ENCODE results near the gene LFNG.

LFNG gene

GRCh38 chr7:2513702-2514101 is 5.9 kb upstream of the LFNG start:
- H3K9ac ChIP-seq (ENCODE audit: low read depth, low read length), result no peak overlapping the region
- peaks cover 10% of the 10 kb centered on the region for H3K27me3 ChIP-seq (ENCODE audit: insufficient read depth, low read length)
- H3K4me3 ChIP-seq (ENCODE audit: low read length), result no peak overlapping the region
- H3K4me1 ChIP-seq (ENCODE audit: insufficient read depth, low read length), result peaks cover 19% of the 10 kb centered on the region
- 87% methylated on average over 7 of the region's 7 CpGs for WGBS
- H3K27ac ChIP-seq (ENCODE audit: low read depth, low read length), result no peak overlapping the region
- H3K9me3 ChIP-seq (ENCODE audit: insufficient read depth, low read depth, low read length), result no peaks in the 10 kb centered on the region
- H3K36me3 ChIP-seq (ENCODE audit: insufficient read depth, low read length), result no peaks in the 10 kb centered on the region

DNA sequence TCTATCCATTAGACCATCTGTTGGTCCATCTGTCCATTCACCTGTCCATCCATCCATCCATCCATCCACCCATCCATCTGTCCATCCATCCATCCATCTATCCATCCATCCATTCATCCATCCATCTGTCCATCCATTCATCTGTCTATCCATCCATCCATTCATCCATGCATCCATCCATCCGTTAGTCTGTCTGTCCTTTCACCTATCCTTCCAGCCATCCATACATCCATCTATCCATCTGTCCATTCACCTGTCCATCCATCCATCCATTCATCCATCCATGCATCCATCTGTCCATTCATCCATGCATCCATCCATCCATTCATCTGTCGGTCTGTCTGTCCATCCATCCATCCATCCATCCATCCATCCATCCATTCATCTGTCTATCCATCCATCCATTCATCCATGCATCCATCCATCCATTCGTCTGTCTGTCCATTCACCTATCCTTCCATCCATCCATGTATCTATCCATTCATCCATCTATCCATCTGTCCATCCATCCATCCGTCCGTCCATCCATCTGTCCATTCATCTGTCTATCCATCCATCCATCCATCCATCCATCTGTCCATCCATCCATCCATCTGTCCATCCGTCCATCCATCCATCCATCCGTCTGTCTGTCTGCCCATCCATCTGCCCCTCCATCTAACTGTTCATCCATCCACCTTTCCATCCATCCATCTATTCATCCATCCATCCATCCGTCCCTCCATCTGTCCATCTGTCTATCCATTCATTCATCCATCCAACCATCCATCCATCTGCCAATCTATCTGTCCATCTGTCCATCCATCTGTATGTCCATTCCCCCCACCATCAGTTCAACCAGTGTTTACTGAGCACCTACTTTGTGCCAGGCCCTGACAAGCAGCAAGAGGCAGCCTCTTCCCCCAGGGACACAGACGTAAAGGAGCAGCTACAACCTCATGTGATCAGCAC is 4.8 kb upstream of the LFNG start:
- no peaks in the 10 kb centered on the region for H3K9me3 ChIP-seq (ENCODE audit: insufficient read depth, low read depth, low read length)
- WGBS, result 92% methylated on average over 9 of the region's 9 CpGs
- H3K36me3 ChIP-seq (ENCODE audit: insufficient read depth, low read length), result no peaks in the 10 kb centered on the region
- no peak overlapping the region for H3K9ac ChIP-seq (ENCODE audit: low read depth, low read length)
- H3K4me3 ChIP-seq (ENCODE audit: low read length), result no peak overlapping the region
- peaks cover 19% of the 10 kb centered on the region for H3K4me1 ChIP-seq (ENCODE audit: insufficient read depth, low read length)
- H3K27ac ChIP-seq (ENCODE audit: low read depth, low read length), result no peak overlapping the region
- peaks cover 16% of the 10 kb centered on the region for H3K27me3 ChIP-seq (ENCODE audit: insufficient read depth, low read length)

DNA sequence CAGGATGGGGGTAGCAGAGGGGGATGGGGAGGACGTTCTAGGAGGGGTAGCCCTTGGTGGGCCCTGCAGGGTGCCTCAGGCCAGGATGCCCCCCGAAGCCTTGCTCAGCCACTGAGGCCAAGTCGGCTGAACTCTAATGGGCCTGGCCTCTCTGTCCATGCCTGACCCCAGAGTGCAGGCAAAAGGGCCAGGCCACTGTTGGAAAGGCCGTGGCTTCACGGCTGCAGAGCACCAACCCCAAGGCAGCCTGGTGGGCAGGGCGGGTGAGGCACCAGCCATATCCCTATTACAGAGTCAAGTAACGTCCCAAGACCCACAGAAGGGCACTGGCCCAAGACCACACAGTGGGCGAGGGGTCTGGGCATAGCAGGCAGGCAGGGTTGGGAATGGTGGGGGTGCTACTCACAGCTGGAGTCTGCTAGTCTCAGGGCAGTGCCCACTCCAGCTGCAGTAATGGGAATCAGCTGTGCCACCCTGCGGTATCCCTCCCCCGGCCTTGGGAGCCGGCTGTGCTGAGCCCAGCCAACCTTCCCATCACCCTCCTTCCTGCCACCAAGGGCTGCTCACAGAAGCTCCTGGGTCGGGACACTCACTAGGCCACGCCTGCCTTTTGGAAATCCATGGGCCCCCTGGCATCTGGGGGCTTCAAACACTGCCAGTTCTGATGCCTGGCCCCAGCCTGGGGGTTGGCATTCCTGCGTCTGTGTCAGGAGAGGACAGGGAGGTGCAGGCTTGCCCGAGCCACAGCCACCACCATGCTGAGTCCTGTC is 4.0 kb upstream of the LFNG start:
- no peaks in the 10 kb centered on the region for H3K9me3 ChIP-seq (ENCODE audit: insufficient read depth, low read depth, low read length)
- H3K4me3 ChIP-seq (ENCODE audit: low read length), result no peak overlapping the region
- H3K27me3 ChIP-seq (ENCODE audit: insufficient read depth, low read length), result peaks cover 22% of the 10 kb centered on the region
- H3K4me1 ChIP-seq (ENCODE audit: insufficient read depth, low read length), result peaks cover 19% of the 10 kb centered on the region
- no peak overlapping the region for H3K27ac ChIP-seq (ENCODE audit: low read depth, low read length)
- 90% methylated on average over 15 of the region's 15 CpGs for WGBS
- H3K36me3 ChIP-seq (ENCODE audit: insufficient read depth, low read length), result no peaks in the 10 kb centered on the region
- H3K9ac ChIP-seq (ENCODE audit: low read depth, low read length), result no peak overlapping the region

DNA sequence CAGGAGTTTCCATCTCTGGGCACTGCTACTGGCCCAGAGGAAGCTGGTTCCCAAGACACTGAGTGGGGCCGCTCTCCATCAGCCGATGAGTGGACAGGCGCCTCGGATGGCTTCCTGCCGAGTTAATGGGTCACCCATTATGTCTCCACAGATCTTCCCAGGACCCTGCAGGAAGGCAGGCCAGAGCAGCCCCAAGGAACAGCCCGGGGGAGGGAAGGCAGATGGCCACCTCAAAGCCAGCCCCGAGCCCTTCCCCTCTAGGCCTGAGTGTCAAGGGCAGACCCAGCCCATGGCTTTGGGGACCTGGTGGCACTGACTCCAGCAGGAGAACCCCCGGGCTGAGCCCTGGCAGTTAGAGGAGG is 3.4 kb upstream of the LFNG start:
- no peak overlapping the region for H3K9ac ChIP-seq (ENCODE audit: low read depth, low read length)
- H3K4me1 ChIP-seq (ENCODE audit: insufficient read depth, low read length), result peaks cover 19% of the 10 kb centered on the region
- H3K9me3 ChIP-seq (ENCODE audit: insufficient read depth, low read depth, low read length), result no peaks in the 10 kb centered on the region
- H3K27me3 ChIP-seq (ENCODE audit: insufficient read depth, low read length), result peaks cover 26% of the 10 kb centered on the region
- H3K27ac ChIP-seq (ENCODE audit: low read depth, low read length), result no peak overlapping the region
- 78% methylated on average over 8 of the region's 8 CpGs for WGBS
- H3K4me3 ChIP-seq (ENCODE audit: low read length), result no peak overlapping the region
- no peaks in the 10 kb centered on the region for H3K36me3 ChIP-seq (ENCODE audit: insufficient read depth, low read length)

GRCh38 chr7:2517026-2517425 is 2.5 kb upstream of the LFNG start:
- peaks cover 33% of the 10 kb centered on the region for H3K27me3 ChIP-seq (ENCODE audit: insufficient read depth, low read length)
- H3K9ac ChIP-seq (ENCODE audit: low read depth, low read length), result no peak overlapping the region
- peaks cover 25% of the 10 kb centered on the region for H3K4me1 ChIP-seq (ENCODE audit: insufficient read depth, low read length)
- no peaks in the 10 kb centered on the region for H3K36me3 ChIP-seq (ENCODE audit: insufficient read depth, low read length)
- 41% methylated on average over 8 of the region's 8 CpGs for WGBS
- H3K4me3 ChIP-seq (ENCODE audit: low read length), result no peak overlapping the region
- no peak overlapping the region for H3K27ac ChIP-seq (ENCODE audit: low read depth, low read length)
- no peaks in the 10 kb centered on the region for H3K9me3 ChIP-seq (ENCODE audit: insufficient read depth, low read depth, low read length)

- no peak overlapping the region for H3K27ac ChIP-seq (ENCODE audit: low read depth, low read length)
- no peaks in the 10 kb centered on the region for H3K9me3 ChIP-seq (ENCODE audit: insufficient read depth, low read depth, low read length)
- H3K36me3 ChIP-seq (ENCODE audit: insufficient read depth, low read length), result no peaks in the 10 kb centered on the region
- peak overlapping the region; percentile 58 for H3K4me3 ChIP-seq (ENCODE audit: low read length)
- peaks cover 33% of the 10 kb centered on the region for H3K4me1 ChIP-seq (ENCODE audit: insufficient read depth, low read length)
- H3K9ac ChIP-seq (ENCODE audit: low read depth, low read length), result no peak overlapping the region
- WGBS, result 42% methylated on average over 18 of the region's 18 CpGs
- peaks cover 33% of the 10 kb centered on the region for H3K27me3 ChIP-seq (ENCODE audit: insufficient read depth, low read length)
Measured at GRCh38 chr7:2517678-2518507, 1.7 kb upstream of the LFNG start.

GRCh38 chr7:2518737-2519118 is 846 bp upstream of the LFNG start:
- no peak overlapping the region; the same call in 1 of the 2 replicates for H3K27ac ChIP-seq (ENCODE audit: low read depth, low read length)
- H3K36me3 ChIP-seq (ENCODE audit: insufficient read depth, low read length), result no peaks in the 10 kb centered on the region
- peaks cover 33% of the 10 kb centered on the region for H3K27me3 ChIP-seq (ENCODE audit: insufficient read depth, low read length)
- H3K4me3 ChIP-seq (ENCODE audit: low read length), result peak overlapping the region; percentile 58
- peaks cover 41% of the 10 kb centered on the region for H3K4me1 ChIP-seq (ENCODE audit: insufficient read depth, low read length)
- H3K9me3 ChIP-seq (ENCODE audit: insufficient read depth, low read depth, low read length), result no peaks in the 10 kb centered on the region
- 3% methylated on average over 41 of the region's 41 CpGs for WGBS
- H3K9ac ChIP-seq (ENCODE audit: low read depth, low read length), result peak overlapping the region; percentile 29

DNA sequence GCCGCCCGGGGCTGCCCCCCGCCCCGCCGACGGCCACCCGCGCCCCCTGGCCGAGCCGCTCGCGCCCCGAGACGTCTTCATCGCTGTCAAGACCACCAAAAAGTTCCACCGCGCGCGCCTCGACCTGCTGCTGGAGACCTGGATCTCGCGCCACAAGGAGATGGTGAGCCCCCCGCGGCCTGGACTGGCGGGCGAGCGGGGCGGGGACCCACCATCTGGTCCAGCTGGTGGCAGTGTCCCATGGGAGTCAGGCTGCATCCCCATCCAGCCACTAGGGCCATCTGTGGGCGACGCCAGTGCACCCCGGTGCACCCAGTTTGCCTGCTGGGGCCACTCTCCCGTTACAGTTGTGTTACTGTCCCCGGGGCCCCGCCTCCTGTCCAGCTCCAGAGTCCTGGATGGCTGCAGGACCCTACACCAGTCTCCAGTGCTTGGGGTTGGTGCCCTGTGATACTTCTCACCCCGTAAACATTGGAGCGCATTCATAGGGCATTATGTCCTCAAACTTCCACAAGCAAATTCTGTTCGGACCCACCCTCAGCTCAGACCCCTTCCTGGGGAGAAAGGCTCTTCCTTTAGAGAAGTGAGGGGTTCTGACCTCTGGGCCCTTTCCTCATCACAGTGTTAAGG is 672 bp downstream of the LFNG start:
- H3K36me3 ChIP-seq (ENCODE audit: insufficient read depth, low read length), result 0 out of 2 replicates have a peak, but pooled peaks cover under 1% of the 10 kb centered on the region
- H3K27ac ChIP-seq (ENCODE audit: low read depth, low read length), result no peak overlapping the region
- peaks cover 33% of the 10 kb centered on the region for H3K27me3 ChIP-seq (ENCODE audit: insufficient read depth, low read length)
- WGBS, result 3% methylated on average over 36 of the region's 37 CpGs
- H3K9ac ChIP-seq (ENCODE audit: low read depth, low read length), result 0 out of 2 replicates have a peak overlapping the region, but pooled peaks have one; percentile 26
- H3K4me1 ChIP-seq (ENCODE audit: insufficient read depth, low read length), result peaks cover 54% of the 10 kb centered on the region
- H3K4me3 ChIP-seq (ENCODE audit: low read length), result peak overlapping the region; percentile 62
- no peaks in the 10 kb centered on the region for H3K9me3 ChIP-seq (ENCODE audit: insufficient read depth, low read depth, low read length)

GRCh38 chr7:2520761-2521290 is 1.3 kb downstream of the LFNG start:
- Histone ChIP-seq H3K4me3 (ENCODE audit: low read length) (peak overlapping the region; percentile 62), H3K27me3 (ENCODE audit: insufficient read depth, low read length) (peaks cover 33% of the 10 kb centered on the region), H3K9me3 (ENCODE audit: insufficient read depth, low read depth, low read length) (no peaks in the 10 kb centered on the region), H3K4me1 (ENCODE audit: insufficient read depth, low read length) (peaks cover 58% of the 10 kb centered on the region), H3K9ac (ENCODE audit: low read depth, low read length) (0 out of 2 replicates have a peak overlapping the region, but pooled peaks have one; percentile 26), H3K27ac (ENCODE audit: low read depth, low read length) (no peak overlapping the region), H3K36me3 (ENCODE audit: insufficient read depth, low read length) (peaks cover 7% of the 10 kb centered on the region)
- WGBS, result 22% methylated on average over 12 of the region's 12 CpGs

- WGBS, result 22% methylated on average over 21 of the region's 21 CpGs
- H3K9ac ChIP-seq (ENCODE audit: low read depth, low read length), result no peak overlapping the region
- peaks cover 56% of the 10 kb centered on the region for H3K4me1 ChIP-seq (ENCODE audit: insufficient read depth, low read length)
- peak overlapping the region; percentile 62 for H3K4me3 ChIP-seq (ENCODE audit: low read length)
- peaks cover 12% of the 10 kb centered on the region for H3K36me3 ChIP-seq (ENCODE audit: insufficient read depth, low read length)
- no peak overlapping the region for H3K27ac ChIP-seq (ENCODE audit: low read depth, low read length)
- peaks cover 33% of the 10 kb centered on the region for H3K27me3 ChIP-seq (ENCODE audit: insufficient read depth, low read length)
- H3K9me3 ChIP-seq (ENCODE audit: insufficient read depth, low read depth, low read length), result no peaks in the 10 kb centered on the region
Measured at GRCh38 chr7:2521341-2521745, 1.8 kb downstream of the LFNG start.

Data from HUES64 (cell line).